ENCODE measurements around the gene ST6GAL1.

- TF ChIP-seq CTCF (IDR thresholded peaks at IDR 0.05 in 2 of 3, conservative IDR thresholded peaks at IDR 0.05 in 1 of 3; ENCODE audit: borderline replicate concordance in 1 of 3, insufficient read depth in 1 of 3, low read depth in 2 of 3, low read length in 2 of 3) (0 out of 6 replicates have a peak, but pooled peaks of 1 of the 3 experiments have one; percentile 7), POLR2A (IDR thresholded peaks at IDR 0.05; ENCODE audit: borderline replicate concordance, extremely low read depth, insufficient read depth, insufficient read length) (no peak), REST (IDR thresholded peaks at IDR 0.05; ENCODE audit: low read depth) (no peak), EZH2 (IDR thresholded peaks at IDR 0.05) (no peak), MAX (IDR thresholded peaks at IDR 0.05) (no peak), SRF (IDR thresholded peaks at IDR 0.05; ENCODE audit: low read depth) (no peak), ZNF274 (IDR thresholded peaks at IDR 0.05; ENCODE audit: low read depth, low read length) (no peak), JUND (IDR thresholded peaks at IDR 0.05) (no peak), FOSL1 (IDR thresholded peaks at IDR 0.05; ENCODE audit: low read depth) (no peak), EZH2phosphoT487 (IDR thresholded peaks at IDR 0.05; ENCODE audit: borderline replicate concordance) (no peak)
Observed at GRCh38 chr3:186959029-186959624, 28.8 kb downstream of the ST6GAL1 start.

Data from HCT116 (cell line).